ENCODE results near the gene P2RY2. TPM values are rescaled to one million over a fixed set of nuclear protein-coding genes. Genes with fewer than 3 reads are reported as not detected.

Gene P2RY2
- total and polyA plus RNA-seq, 12 donors: 7.1 to 37.5 (median 11.1) TPM

DNA sequence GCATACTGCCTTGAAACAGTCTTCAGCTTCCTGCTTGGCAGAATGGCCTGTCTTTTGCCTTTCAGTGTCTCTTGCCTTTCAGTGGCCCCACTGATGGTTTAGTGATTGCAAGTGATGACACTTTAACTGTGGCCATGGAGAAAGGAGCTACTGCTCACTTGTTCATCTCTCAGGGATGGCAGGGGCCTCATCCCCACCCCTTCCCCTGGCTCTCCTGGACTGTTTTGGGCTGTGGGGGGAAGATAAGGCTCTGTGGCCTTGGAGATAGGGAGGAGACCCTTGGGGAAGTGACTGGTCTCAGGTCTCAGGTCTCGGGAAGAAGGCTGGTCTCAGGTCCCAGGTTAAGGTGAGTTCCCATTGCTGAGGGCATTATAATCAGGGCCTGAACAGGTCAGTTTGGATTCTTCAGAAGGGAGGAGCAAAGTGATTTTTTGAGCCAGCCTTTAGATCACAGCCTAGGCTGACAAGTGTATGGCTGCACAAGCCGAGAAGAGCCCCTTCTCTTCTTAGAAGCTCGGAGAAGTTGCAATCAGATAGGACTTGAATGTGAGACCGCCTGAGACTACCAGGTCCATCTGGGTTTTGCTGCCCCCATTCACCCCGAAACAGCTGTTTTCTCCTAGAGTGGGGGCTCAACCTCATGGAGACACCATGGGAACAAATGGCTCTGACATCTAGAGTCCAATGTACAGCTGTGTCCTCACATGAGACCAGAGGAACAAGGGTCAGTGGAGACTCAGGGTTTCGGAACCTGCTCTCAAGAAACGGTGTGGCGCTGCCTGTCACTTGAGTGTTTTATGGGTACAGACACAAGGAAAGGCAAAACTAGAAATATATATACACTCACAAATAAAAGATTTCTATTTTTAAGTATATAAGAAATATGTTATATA lies 15.9 kb upstream of the P2RY2 start:
- Histone ChIP-seq H3K27ac (no peak overlapping the region), H3K36me3 (no peaks in the 10 kb centered on the region), H3K4me3 (no peak overlapping the region), H3K4me1 (peaks cover 0 to 58% (median 0%) of the 10 kb centered on the region in 9 donors), H3K27me3 (no peaks in the 10 kb centered on the region), H3K9me3 (no peaks in the 10 kb centered on the region)
- TF ChIP-seq, protein P1, sequence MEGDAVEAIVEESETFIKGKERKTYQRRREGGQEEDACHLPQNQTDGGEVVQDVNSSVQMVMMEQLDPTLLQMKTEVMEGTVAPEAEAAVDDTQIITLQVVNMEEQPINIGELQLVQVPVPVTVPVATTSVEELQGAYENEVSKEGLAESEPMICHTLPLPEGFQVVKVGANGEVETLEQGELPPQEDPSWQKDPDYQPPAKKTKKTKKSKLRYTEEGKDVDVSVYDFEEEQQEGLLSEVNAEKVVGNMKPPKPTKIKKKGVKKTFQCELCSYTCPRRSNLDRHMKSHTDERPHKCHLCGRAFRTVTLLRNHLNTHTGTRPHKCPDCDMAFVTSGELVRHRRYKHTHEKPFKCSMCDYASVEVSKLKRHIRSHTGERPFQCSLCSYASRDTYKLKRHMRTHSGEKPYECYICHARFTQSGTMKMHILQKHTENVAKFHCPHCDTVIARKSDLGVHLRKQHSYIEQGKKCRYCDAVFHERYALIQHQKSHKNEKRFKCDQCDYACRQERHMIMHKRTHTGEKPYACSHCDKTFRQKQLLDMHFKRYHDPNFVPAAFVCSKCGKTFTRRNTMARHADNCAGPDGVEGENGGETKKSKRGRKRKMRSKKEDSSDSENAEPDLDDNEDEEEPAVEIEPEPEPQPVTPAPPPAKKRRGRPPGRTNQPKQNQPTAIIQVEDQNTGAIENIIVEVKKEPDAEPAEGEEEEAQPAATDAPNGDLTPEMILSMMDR (IDR thresholded peaks at IDR 0.05): no peak
- 95% methylated on average over 8 of the region's 8 CpGs for WGBS, 2 donors
- ATAC-seq (no peak), DNase-seq (no peak)
- intact Hi-C loops (cut with DNase I): no loop called here

DNA sequence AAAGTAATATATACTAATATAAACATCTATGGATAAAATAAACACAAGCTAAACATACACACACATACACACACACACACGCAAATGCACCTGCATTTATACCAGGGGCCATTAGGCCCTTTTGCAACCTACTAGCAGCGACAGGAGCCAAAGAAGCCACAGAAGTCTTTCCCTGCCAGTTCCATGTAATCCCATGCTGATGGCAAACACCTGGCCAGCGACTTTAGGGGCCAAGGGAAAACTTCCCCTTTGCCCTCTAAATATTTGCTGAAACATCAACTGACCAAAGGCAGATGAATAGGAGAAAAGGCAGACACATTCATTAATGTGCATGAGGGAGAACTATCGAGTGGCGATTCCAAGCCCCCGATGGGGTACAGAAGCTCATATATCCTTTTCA lies 14.8 kb upstream of the P2RY2 start:
- ATAC-seq (no peak), DNase-seq (no peak)
- H3K4me1 ChIP-seq: peaks cover 0 to 58% (median 0%) of the 10 kb centered on the region in 9 donors
- H3K4me3 ChIP-seq: no peak overlapping the region
- 89 to 90% methylated on average over 6 of the region's 6 CpGs for WGBS, 2 donors
- H3K36me3 ChIP-seq: no peaks in the 10 kb centered on the region
- no peaks in the 10 kb centered on the region for H3K27me3 ChIP-seq
- intact Hi-C loops (cut with DNase I): no loop called here
- TF ChIP-seq, protein P1 (IDR thresholded peaks at IDR 0.05): no peak
- H3K27ac ChIP-seq: peak overlapping the region in 1 of 10 donors; percentile 73
- no peaks in the 10 kb centered on the region for H3K9me3 ChIP-seq

DNA sequence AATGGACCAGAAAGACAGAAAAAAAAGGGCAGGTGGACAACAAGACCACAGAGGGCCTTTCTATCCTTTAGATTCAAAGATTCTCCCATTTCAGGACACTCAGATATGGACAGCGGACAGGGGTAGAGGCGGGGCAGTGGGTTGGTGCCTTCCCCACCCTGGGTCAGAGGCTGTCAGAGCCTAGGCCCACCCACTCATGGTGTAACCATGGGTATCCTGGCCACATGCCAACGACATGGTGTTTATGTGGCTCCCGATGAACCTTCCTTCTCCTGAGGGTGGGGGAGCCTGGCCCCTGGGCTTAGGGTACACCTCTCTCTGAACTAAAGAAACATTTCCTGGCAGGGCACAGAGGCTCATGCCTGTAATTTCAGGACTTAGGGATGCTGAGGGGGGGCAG lies 14.3 kb upstream of the P2RY2 start:
- intact Hi-C loops (cut with DNase I): no loop called here
- no peak for DNase-seq
- 84 to 88% methylated on average over 4 of the region's 4 CpGs for WGBS, 2 donors
- no peak for ATAC-seq
- H3K27me3 ChIP-seq: no peaks in the 10 kb centered on the region
- peak overlapping the region in 1 of 10 donors; percentile 73 for H3K27ac ChIP-seq
- TF ChIP-seq, protein P1 (IDR thresholded peaks at IDR 0.05): no peak
- H3K4me1 ChIP-seq: peaks cover 0 to 53% (median 0%) of the 10 kb centered on the region in 9 donors
- no peak overlapping the region for H3K4me3 ChIP-seq
- H3K36me3 ChIP-seq: no peaks in the 10 kb centered on the region
- no peaks in the 10 kb centered on the region for H3K9me3 ChIP-seq

DNA sequence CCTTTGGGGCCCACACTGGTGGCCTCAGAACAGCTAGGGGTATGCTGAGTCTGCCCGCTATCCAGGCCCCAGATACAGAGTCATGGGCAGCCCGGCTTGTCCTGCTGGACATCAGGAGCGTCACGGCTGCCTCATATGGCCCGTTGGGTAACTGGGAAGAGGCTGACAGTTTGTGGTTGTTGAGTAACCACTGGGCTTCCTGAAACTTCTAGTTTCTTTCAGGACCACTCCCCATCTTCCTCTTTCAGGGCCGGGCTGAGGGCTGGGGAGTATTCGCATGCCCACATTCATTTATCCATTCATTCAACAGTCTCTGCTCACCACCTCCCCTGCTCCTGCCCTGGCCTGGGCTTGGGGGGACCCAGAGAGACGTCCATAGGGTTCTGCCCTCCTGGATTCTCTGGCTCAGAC lies 13.4 kb upstream of the P2RY2 start:
- TF ChIP-seq, protein P1 (IDR thresholded peaks at IDR 0.05): no peak
- DNase-seq: peak in 1 of 2 donors; percentile 34
- Histone ChIP-seq H3K9me3 (no peaks in the 10 kb centered on the region), H3K36me3 (no peaks in the 10 kb centered on the region), H3K4me1 (peaks cover 0 to 52% (median 0%) of the 10 kb centered on the region in 9 donors), H3K27me3 (no peaks in the 10 kb centered on the region), H3K4me3 (no peak overlapping the region), H3K27ac (peak overlapping the region in 1 of 10 donors; percentile 73)
- ATAC-seq: peak; percentile 23 to 81 (median 56)
- intact Hi-C loops (cut with DNase I): no loop called here
- 85 to 90% methylated on average over 8 of the region's 8 CpGs for WGBS, 2 donors
